ENCODE measurements around the gene OPTN. TPM values are rescaled to one million over a fixed set of nuclear protein-coding genes. Genes with fewer than 3 reads are reported as not detected.
"Not testable (repeated sequence)": the region's sequence is repeated elsewhere in the genome, so short reads cannot be mapped to it uniquely, and the experiment has no call there.

The OPTN gene
- polyA plus RNA-seq (ENCODE audit: insufficient read length in 12 of 12): 10 to 100 TPM in 11 of 12 donors, not detected in 1; 23.5 to 73.4 (median 33.1) TPM
- long read RNA-seq, donor 1, partial matches to known transcripts: 36 of 40 reads
- long read RNA-seq, donor 1, other reads (novel, unspliced or antisense): 0 of 40 reads
- long read RNA-seq, donor 2, transcript OPTN-205 (14 exons, 3,321 nt): major isoform, 5 of 5 reads
- long read RNA-seq, donor 2, partial matches to known transcripts: 0 of 5 reads
- long read RNA-seq, donor 2, other reads (novel, unspliced or antisense): 0 of 5 reads
- long read RNA-seq, donor 3, partial matches to known transcripts: 0 of 3 reads
- long read RNA-seq, donor 3, other reads (novel, unspliced or antisense): 0 of 3 reads
- long read RNA-seq, donor 4, partial matches to known transcripts: 0 of 3 reads
- long read RNA-seq, donor 4, other reads (novel, unspliced or antisense): 0 of 3 reads
- long read RNA-seq, donor 5: 0 reads
- long read RNA-seq, donor 6: 0 reads
- long read RNA-seq, donor 7, partial matches to known transcripts: 0 of 3 reads
- long read RNA-seq, donor 7, other reads (novel, unspliced or antisense): 0 of 3 reads
- long read RNA-seq, donor 8, partial matches to known transcripts: 0 of 2 reads
- long read RNA-seq, donor 8, other reads (novel, unspliced or antisense): 0 of 2 reads
- long read RNA-seq, donor 9, partial matches to known transcripts: 0 of 3 reads
- long read RNA-seq, donor 9, other reads (novel, unspliced or antisense): 0 of 3 reads
- long read RNA-seq, donor 10, partial matches to known transcripts: 0 of 4 reads
- long read RNA-seq, donor 10, other reads (novel, unspliced or antisense): 0 of 4 reads
- long read RNA-seq, donor 11, transcript OPTN-205 (14 exons, 3,321 nt): major isoform, 5 of 5 reads
- long read RNA-seq, donor 11, partial matches to known transcripts: 0 of 5 reads
- long read RNA-seq, donor 11, other reads (novel, unspliced or antisense): 0 of 5 reads

DNA sequence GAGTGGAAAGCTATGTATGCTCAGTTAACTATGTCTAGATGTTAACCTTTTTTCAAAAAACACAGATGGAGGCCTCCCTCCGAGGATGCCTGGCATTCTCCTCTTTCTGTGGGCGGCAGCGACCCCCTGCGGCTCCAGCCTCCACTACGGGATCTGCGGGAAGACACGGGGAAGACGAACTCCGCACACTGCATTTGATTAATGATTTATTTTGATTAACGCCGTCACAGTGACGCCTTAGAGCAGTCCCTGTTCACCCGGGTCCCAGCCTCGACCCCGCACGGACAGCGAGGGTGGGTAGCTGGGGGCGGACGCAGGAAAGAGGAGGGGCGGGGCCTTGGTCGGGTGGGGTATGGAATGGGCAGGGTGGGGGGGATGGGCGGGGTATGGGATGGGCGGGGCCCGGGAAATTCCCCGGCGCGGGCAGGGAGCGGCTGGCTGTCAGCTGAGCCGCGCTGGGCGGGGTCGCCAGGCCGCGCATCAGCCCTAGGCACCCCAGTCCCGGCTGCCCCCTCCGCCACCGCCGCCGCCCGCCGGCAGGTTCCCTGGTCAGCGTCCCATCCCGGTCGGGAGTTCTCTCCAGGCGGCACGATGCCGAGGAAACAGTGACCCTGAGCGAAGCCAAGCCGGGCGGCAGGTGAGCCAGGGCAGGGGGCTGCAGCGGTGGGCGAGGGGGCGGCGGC is at the start of gene OPTN:
OPTN (plus strand) TSS at position 498 of the 683 bp plus-strand sequence. CDS start 8,960 bp downstream, outside the sequence.
- peak; percentile 83 for DNase-seq

DNA sequence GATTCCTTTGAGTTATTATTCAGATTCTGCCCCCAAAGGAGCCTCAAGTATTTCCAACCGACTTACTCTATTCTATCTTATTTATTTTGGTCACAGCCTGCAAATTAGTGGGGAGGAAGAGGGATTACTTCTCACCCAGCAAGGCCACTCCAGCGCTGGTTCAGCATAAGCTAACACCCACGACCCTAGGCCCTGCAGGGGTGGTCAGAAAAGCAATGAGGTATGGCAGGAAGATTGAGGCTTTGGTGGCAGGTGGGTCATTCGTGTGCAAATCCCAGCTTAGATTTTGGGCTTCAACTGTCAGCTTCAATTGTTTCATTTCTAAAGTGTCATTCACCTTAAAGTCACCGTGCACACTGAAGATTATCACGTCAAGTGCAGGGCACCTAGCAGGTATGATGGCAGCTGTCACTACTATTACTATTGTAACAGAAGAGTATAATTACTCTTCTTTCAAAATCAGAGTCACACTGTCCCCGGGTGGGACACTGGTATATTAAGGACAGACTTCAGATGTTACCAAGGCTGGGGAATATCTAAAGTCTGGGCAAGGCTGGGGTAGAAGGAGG is 48.8 kb upstream of the OPTN start:
- no peak for DNase-seq

DNA sequence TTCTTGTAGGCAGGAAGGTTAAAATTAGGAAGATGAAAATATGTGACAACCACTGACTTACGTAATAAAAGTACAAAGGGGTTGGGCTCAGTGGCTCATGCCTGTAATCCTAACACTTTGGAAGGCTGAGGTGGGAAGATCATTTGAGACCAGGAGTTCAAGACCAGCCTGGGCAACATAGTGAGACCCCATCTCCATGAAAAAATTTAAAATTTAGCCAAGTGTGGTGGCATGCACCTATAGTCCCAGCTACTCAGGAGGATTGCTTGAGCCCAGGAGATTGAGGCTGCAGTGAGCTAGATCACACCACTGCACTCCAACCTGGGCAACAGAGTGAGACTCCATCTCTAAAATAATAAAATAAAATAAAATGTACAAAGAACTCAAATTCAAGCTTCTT is 46.8 kb upstream of the OPTN start:
- DNase-seq: not testable (repeated sequence)

DNA sequence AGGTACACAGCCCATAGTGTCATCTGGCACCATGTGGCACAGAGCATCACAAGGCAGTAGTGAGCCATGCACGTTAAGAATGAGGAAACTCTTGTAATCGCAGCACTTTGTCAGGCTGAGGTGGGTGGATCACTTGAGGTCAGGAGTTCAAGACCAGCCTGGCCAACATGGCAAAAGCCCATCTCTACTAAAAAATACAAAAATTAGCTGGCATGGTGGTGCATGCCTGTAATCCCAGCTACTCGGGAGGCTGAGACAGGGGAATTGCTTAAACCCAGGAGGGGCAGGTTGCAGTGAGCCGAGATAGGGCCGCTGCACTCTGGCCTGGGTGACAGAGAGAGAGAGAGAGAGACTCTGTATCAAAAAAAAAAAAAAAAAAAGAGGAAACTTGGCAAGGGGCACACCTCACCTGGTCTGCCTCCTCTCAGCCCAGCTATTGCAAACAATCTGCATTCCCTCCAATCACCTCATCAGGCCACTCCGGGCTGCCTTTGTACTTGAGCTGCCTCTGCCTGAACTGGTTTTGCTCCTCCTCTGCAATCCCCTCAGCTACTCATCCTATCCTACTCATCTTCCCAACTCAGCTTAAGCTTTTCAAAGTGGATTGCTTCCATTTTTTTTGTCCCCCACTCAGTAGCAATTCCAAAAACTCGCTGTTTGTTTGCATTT is 46.0 kb upstream of the OPTN start:
- DNase-seq: no peak

DNA sequence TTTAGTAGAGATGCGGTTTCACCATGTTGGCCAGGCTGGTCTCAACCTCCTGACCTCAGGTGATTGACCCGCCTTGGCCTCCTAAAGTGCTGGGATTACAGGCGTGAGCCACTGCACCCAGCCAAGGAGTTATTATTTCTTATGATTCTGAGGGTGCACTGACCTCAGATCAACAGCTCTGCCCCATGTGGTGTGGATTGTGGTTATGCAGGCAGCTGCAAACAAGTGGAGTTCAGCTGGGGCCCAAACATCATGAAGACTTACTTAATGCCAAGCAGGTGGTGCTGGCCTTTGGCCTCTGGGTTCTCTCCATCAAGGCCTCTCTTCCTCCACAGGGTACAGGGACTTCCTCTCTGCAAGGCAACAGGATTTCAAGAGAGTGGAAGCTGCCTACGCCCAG is 45.1 kb upstream of the OPTN start:
- DNase-seq: no peak

DNA sequence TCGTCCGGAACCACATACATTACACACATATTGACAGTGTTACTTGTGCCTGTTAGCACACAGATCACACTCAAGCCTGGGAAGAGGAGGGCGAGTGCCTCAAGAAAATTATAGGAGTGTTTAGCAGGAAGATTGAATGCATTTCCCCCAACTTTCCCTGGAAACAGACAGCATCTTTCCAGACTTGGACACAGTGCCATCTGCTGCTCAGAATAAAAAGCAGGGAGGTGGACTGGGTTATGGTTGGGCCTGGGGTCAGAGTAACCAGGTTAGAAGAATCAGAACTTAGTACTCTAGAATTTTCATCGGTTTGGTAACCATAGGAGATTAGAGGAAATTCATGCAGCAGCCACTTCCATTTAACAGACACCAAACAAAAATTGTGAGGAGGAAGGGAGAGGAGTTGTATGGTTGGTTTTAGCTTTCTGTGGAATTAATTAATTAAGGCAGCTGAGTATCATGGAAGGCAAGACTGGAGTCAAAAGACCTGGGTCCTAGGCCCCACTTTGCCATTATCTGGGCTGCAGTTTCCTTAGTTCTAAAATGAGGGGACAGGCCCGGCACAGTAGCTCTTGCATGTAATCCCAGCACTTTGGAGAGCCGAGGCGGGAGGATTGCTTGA is 43.4 kb upstream of the OPTN start:
- peak; percentile 31 for DNase-seq

DNA sequence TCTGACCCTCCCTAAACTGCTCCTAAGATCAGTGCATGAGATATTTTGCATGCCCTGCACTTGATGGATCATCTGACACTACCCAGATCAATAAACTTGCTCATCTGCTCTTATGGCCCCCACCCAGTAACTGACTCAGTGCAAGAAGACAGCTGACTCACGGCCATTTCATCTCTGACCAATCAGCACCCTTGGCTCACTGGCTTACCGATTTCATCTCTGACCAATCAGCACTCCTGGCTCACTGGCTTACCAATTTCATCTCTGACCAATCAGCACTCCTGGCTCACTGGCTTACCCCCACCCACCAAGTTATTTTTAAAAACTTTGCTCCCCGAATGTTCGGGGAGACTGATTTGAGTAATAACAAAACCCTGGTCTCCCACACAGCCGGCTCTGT is 37.2 kb upstream of the OPTN start:
- no peak for DNase-seq

DNA sequence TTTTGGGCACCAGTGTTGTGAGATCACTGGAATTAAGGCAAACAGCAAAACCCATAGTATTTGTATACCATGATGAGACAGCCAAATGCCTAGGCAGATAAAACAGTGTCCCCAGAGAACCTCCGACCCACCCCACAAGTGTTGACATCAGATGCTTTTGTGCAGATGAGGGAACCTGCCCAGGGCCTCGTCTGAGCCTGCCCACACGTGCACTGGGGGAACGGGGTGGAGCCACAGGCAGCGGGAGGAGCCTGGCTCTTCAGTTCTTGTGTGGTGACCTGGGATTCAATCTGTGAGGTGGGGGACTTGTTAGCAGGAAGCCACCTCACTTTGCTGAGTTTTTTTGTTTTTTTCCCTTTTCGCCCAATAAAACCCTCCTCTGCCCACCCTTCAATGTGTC is 33.4 kb upstream of the OPTN start:
- DNase-seq: no peak

DNA sequence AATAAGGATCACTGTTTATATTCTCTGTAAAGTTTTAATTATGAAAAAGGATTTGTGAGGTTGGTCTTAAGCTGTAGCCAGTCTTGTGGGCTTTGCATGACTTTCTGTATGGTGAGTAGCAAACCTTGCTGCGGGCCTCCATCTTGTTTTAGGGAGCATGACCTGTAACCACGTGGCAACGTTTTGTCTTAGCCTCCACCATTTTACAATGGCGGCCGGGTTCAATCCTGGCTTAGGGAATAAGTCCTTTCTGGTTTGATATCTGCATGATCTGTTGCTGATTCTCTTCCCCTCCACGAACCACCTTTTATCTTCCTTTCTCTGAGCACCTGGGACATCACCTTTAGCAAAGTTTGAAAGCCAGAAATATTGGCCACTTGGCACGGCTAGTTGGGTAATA is 32.5 kb upstream of the OPTN start:
- no peak for DNase-seq

DNA sequence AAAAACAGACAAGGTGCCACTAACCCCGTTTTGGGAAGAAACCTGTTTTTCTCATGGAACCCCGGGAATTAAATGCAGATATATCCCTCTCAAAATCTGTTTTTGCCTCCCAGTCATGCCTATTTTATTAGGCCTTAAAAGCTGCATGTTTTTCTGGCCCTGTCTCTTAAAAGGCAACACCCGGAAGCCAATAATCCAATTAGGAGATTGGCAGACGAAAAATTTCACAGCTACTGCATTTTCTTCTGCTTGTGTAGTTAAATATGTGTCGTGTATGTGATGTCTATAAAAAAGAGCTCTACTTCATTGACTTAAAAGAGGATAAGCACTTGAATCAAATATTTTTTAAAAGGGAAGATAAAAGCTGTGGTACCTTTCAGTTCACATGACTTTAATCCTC is 31.9 kb upstream of the OPTN start:
- DNase-seq: no peak

DNA sequence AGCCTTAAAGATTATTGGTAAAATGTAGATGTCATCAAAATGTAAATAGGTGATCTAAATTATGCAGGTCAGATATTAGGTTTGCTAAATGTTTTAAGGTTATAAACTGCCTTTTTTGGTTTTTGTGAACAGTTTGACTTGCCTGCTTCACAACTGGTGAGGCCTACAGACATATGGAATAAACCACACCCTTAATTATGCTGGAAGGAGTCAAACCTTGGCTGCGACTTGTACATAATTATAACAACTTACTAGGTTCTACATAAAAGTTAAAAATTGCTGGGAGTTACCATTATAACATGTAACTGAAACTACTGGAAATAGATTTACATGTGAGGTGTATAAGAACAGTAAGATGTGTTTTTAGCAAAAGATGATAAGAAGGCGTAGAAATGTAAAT is 31.5 kb upstream of the OPTN start:
- DNase-seq: no peak

DNA sequence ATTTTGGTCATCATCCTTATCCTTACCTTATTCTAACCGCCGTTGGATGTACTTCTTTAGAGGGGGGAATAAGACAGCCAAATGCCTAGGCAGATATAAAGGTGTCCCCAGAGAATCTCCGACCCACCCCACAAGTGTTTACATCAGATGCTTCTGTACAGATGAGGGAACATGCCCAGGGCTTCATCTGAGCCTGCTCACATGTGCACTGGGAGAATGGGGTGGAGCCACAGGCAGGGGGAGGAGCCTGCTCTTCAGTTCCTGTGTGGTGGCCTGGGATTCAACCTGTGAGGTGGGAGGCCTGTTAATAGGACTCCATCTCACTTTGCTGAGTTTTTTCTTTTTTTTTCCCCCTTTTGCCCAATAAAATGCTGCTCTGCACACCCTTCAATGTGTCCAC is 27.6 kb upstream of the OPTN start:
- no peak for DNase-seq

DNA sequence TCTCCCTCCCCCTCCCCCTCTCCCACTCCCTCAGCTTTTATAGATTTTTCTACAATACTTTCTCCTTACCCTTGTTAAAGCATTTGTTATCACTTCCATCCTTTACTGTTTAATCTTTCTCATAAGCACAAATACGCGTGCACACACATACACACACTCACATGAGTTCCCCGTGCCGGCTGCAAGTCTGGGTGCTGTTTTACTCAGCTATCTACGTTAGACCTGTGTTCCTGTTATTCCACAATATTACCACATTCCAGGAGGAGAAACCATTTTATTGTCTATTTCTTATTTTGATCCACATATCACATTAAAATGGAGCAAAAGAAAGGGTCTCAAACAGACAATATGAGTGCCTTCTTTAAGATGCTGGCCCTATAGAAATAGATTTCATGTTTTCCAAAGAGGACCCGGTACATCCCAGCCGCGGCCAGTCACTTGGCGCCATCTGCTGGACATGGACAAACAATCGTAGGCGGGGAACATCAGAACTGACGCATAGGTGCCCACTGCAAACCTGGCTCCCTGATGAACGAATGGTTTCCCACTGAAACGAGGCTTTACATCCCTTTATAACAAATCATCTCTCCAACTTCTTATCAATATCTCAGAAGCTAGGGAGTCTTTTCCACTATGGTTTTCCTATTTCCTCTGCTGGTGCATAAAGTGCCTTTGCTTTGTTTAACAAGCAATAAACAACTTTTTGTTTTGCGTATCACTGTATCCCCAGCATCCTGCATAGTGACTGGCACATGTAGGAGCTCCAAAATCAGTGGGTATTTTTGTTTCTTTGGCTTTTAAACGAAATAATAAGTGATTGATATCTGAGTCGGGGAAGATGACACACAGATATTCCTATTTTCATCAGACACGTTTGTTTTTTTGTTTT is 25.2 kb upstream of the OPTN start:
- DNase-seq: peak; percentile 69

DNA sequence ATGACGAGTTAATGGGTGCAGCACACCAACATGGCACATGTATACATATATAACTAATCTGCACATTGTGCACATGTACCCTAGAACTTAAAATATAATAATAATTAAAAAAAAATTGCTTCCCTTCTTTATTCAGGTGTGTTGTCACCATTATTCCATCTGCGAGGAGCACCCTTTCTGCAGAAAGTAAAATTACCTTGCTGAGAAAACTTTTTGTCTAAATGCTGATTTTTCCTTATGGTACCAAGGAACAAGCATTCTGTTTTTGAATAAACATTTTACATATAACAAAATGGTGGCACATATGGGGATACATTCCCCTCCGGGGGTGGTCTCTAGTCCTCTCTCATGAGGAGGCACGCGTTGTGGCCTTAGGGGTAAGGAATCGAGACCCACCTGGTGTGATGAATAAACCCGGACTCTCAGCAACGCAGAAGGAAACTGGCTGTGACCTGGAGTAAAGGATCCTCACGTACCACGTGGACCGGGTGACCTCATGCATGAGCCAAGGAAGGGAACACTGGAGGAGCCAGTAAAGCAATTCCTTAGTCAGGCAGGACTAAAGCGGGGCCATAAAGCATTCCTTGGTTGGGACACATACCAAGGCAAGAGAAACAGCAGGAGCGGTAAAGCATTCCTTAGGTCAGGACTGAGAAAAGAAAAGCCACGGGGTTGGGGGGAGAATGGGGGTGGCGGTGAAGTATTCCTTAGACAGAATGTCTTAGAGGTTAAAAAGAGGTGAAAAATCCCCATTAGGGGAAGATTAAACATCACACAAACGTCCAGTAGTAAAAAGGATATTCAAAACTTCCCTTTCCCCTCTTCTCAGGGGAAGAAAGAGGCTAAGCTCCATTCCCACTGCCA is 20.8 kb upstream of the OPTN start:
- no peak for DNase-seq

DNA sequence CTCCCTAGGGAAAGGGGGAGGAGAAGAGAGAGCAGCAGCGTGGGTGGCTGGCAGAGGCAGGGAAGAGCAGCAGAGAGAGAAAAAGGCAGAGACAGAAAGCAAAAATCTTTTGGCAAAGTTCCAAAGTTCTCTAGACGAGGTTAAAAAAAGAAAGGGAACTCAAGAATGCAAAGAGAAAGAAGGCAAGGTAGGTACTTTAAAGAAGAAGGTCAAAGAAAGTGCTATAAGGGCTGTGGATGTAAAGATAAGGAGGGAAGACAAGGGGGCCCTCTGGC is 20.2 kb upstream of the OPTN start:
- DNase-seq: no peak

DNA sequence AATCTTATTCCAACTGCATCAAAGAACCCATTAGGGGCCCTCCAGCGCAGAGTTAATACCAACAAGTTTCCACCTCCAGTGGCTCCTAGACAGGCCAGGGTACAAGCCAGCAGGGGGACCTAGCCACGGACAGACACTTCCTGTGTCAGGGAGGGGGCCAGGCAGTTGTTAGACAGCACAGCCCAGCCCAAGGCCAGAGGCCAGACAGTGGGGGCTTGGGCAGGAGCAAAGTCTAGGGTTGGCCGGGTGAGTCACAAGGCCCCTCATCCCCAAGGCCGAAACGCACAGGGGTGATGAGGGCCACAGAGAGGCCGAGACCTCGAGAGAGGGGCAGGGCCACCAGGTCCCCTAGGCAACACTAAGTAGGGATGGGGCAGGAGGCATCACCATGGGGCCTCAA is 19.3 kb upstream of the OPTN start:
- DNase-seq: no peak

DNA sequence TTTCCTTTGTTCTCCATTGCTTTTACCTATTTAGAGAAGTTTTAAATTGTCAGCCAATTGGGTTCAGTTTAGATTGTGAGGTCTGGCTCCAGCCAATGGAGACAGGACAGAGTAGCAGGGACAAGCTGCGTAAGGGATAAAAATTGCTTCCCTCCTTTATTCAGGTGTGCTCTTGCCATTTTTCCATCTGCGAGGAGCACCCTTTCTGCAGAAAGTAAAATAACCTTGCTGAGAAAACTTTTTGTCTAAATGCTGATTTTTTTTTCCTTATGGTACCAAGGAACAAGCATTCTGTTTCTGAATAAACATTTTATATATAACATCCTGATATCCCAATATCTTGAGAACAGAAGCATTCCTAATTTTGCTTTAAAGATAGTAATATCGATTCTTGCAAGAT is 16.3 kb upstream of the OPTN start:
- not testable (repeated sequence) for DNase-seq

DNA sequence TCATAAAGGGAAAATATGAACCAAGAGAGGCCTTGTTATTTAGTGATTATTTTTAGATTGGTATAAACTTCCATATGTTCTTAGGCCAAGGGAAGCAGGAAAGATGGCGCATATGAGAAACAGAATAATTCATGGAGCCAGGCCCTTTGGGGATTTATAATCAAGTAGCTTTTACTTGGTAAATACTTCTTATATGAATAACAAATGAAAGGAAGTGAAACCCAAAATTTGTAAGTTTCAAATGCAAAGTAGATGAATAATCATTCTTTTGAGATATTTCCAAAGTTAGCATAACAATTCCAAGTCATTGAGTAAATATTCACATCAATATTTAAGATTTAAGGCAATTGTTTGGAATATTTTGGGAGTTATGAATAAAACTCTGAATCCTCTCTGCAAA is 13.9 kb upstream of the OPTN start:
- no peak for DNase-seq

DNA sequence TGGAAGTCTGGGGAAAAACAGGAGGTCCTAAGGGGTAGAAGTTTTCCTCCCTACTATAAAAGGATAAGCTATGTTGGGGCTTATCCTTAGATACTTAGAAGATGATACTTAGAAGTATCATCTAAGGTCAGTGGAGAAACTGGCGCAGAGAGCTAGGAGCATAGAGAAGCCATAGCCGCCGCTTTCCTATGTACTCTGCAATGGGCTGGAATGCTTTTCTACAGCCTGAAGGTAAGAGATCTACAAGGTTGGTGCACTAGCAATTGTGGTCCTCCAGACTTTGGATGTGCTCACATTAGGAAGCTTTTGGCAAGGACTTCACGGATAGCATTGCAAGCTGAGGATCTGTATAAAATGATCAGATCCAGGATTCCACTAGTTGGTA is 12.4 kb upstream of the OPTN start:
- no peak for DNase-seq

Measured in muscle of arm (tissue), 14 donors.